GM12892 (cell line): ENCODE results near the gene CCDC184.

ENCODE experiments used
- POLR2A ChIP-seq: IDR thresholded peaks from 2 replicates; pipeline ENCODE4 v1.6.1; 2011; ENCODE audit warnings: low read depth, low read length, control low read depth
- POLR2AphosphoS5 ChIP-seq: IDR thresholded peaks from 2 replicates; pipeline ENCODE4 v1.6.1; 2011; ENCODE audit warnings: low read depth, low read length, control low read depth

DNA sequence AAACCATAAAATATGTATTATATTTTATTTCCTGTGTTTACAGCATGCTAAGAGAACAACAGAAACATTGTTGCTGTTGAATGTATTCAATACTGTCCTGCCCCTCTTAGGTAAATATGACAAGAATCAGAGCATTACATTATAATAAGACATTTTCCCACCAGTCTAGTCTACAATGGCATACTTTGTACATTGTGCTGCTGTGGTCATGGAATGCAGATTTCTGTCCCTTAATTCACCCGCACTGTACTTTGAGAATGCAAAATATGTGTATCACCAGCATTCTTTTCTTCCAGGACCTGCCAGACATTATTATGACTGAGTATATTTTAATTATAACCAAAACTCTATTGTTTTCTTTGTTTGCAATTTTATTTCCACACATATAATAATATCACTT, 36.2 kb downstream of the CCDC184 start:
- no peak for TF ChIP-seq POLR2AphosphoS5
- TF ChIP-seq POLR2A: no peak
